SK-N-SH treated with all-trans-retinoic acid at 6 μM for 48 hours (cell line): ENCODE results near the gene LSM14A.

Experiments used
- ARNTL ChIP-seq: fragments of 450-650 bp; formaldehyde crosslinking; IDR thresholded peaks from 2 replicates; pipeline ENCODE4 v1.5.0; 2020; ENCODE audit warnings: low read depth, mild to moderate bottlenecking, moderate library complexity, borderline replicate concordance
- ESRRG ChIP-seq: fragments of 250-450 bp; sonication (Bioruptor Pico); IDR thresholded peaks from 2 replicates; pipeline ENCODE4 v1.6.1; 2021; ENCODE audit warnings: mild to moderate bottlenecking
- OSR1 ChIP-seq: fragments of 250-450 bp; sonication (Bioruptor Pico); IDR thresholded peaks from 2 replicates; pipeline ENCODE4 v1.8.0; 2022; ENCODE audit warnings: moderate library complexity, mild to moderate bottlenecking, inconsistent platforms
- PPARA ChIP-seq: fragments of 250-450 bp; sonication (Bioruptor Pico); IDR thresholded peaks from 2 replicates; pipeline ENCODE4 v1.5.0; 2020; ENCODE audit warnings: mild to moderate bottlenecking, borderline replicate concordance
- SNAI2 ChIP-seq: fragments of 250-450 bp; sonication (Bioruptor Pico); IDR thresholded peaks from 2 replicates; pipeline ENCODE4 v1.5.0; 2020; ENCODE audit warnings: mild to moderate bottlenecking, moderate library complexity
- ZFP30 ChIP-seq: fragments of 450-650 bp; formaldehyde crosslinking; IDR thresholded peaks from 2 replicates; pipeline ENCODE4 v1.5.0; 2022; ENCODE audit warnings: mild to moderate bottlenecking, moderate library complexity
- ZNF8 ChIP-seq: fragments of 450-650 bp; formaldehyde crosslinking; IDR thresholded peaks from 2 replicates; pipeline ENCODE4 v1.5.0; 2020; ENCODE audit warnings: mild to moderate bottlenecking, moderate library complexity
- TF ChIP-seq, protein P1 (sequence below): fragments of 250-450 bp; sonication (Bioruptor Pico); IDR thresholded peaks from 2 replicates; pipeline ENCODE4 v1.5.1; 2021; ENCODE audit warnings: mild to moderate bottlenecking, moderate library complexity
- TF ChIP-seq, protein P2 (sequence below): fragments of 250-450 bp; sonication (Bioruptor Pico); IDR thresholded peaks from 2 replicates; pipeline ENCODE4 v1.8.0; 2021; ENCODE audit warnings: low read depth, mild to moderate bottlenecking, moderate library complexity, borderline replicate concordance

DNA sequence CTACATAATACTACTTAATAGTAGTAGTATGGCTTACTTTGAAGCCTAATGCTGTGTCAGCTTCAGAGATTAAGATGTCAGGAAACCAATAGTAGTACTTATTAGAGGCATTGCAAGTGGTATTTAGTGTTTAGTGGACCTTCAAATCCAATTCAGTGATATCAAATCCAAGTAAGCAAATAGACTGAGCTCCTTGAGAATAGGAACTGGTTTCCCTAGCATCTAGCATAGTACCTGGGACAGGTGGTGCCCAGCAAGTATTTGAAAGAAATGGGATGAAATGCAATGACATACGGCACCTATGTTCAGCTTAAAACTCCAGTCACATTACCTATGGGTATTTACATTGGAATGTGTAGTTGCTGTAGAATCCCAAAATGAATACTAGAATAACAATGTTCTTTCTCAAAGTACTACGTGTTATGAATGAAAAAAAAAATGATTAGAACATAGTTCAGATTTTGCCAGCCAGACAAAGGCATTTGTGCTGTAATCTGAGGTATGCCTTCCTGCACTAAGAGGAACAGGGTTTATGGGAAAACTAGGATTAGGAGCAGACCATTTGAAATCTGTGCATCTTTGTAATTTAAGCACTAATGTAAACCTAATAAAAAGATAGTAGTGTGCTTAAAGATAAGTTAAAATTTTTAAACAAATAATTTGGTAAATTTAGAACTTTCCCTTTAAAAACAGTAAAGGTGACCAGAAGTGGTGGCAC, 17.1 kb downstream of the LSM14A start:
- TF ChIP-seq ARNTL (CRISPR knock-in tag) (no peak), ZNF8 (no peak), ESRRG (no peak), SNAI2 (no peak), PPARA (CRISPR knock-in tag) (no peak), OSR1 (CRISPR knock-in tag) (no peak), ZFP30 (CRISPR knock-in tag) (no peak)
- TF ChIP-seq, protein P1, sequence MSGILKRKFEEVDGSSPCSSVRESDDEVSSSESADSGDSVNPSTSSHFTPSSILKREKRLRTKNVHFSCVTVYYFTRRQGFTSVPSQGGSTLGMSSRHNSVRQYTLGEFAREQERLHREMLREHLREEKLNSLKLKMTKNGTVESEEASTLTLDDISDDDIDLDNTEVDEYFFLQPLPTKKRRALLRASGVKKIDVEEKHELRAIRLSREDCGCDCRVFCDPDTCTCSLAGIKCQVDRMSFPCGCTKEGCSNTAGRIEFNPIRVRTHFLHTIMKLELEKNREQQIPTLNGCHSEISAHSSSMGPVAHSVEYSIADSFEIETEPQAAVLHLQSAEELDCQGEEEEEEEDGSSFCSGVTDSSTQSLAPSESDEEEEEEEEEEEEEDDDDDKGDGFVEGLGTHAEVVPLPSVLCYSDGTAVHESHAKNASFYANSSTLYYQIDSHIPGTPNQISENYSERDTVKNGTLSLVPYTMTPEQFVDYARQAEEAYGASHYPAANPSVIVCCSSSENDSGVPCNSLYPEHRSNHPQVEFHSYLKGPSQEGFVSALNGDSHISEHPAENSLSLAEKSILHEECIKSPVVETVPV (CRISPR knock-in tag): no peak
- TF ChIP-seq, protein P2, sequence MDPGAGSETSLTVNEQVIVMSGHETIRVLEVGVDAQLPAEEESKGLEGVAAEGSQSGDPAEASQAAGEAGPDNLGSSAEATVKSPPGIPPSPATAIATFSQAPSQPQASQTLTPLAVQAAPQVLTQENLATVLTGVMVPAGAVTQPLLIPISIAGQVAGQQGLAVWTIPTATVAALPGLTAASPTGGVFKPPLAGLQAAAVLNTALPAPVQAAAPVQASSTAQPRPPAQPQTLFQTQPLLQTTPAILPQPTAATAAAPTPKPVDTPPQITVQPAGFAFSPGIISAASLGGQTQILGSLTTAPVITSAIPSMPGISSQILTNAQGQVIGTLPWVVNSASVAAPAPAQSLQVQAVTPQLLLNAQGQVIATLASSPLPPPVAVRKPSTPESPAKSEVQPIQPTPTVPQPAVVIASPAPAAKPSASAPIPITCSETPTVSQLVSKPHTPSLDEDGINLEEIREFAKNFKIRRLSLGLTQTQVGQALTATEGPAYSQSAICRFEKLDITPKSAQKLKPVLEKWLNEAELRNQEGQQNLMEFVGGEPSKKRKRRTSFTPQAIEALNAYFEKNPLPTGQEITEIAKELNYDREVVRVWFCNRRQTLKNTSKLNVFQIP (CRISPR knock-in tag): no peak
